GM12878 (cell line): ENCODE data around the gene SPATA3. TPM values are rescaled to one million over a fixed set of nuclear protein-coding genes. Genes with fewer than 3 reads are reported as not detected.
A peak's percentile ranks its signal among the peaks of the same experiment; 100 is the strongest.

Experiments used
- CBX3 ChIP-seq: fragments of 200-600 bp; sonication (generic); IDR thresholded peaks from 2 replicates; pipeline ENCODE4 v1.6.1; 2016; ENCODE audit warnings: low read depth, borderline replicate concordance
- CBX5 ChIP-seq: sonication (generic); IDR thresholded peaks from 2 replicates; pipeline ENCODE4 v1.6.1; 2016; ENCODE audit warnings: low read depth, moderate library complexity, mild to moderate bottlenecking, inconsistent platforms
- CHD2 ChIP-seq: IDR thresholded peaks from 2 replicates; pipeline ENCODE4 v1.6.1; 2011; ENCODE audit warnings: low read depth, low read length, improper control_type of control experiment, borderline replicate concordance
- NFYA ChIP-seq: IDR thresholded peaks from 2 replicates; pipeline ENCODE4 v1.6.1; 2011; ENCODE audit warnings: low read depth, mild to moderate bottlenecking, low read length, improper control_type of control experiment, borderline replicate concordance
- PAX5 ChIP-seq: IDR thresholded peaks from 2 replicates; pipeline ENCODE4 v1.6.1; 2011; ENCODE audit warnings: low read depth, low read length, borderline replicate concordance
- PRDM15 ChIP-seq: fragments of 450-650 bp; formaldehyde crosslinking; IDR thresholded peaks from 2 replicates; pipeline ENCODE4 v1.4.0; 2020; ENCODE audit warnings: mild to moderate bottlenecking, moderate library complexity
- RBBP5 ChIP-seq: fragments of 200-600 bp; sonication (generic); conservative IDR thresholded peaks from 2 replicates; pipeline ENCODE4 v1.6.1; 2016
- RELB ChIP-seq: fragments of 450-650 bp; IDR thresholded peaks from 2 replicates; pipeline ENCODE4 v1.6.1; 2017; ENCODE audit warnings: low read depth, mild to moderate bottlenecking, moderate library complexity
- STAT3 ChIP-seq: IDR thresholded peaks from 2 replicates; pipeline ENCODE4 v1.6.1; 2011; ENCODE audit warnings: low read depth, low read length, improper control_type of control experiment
- ZNF217 ChIP-seq: fragments of 450-650 bp; IDR thresholded peaks from 2 replicates; pipeline ENCODE4 v1.6.1; 2017; ENCODE audit warnings: antibody characterized with exemption, mild to moderate bottlenecking
- ZNF592 ChIP-seq: fragments of 450-650 bp; IDR thresholded peaks from 2 replicates; pipeline ENCODE4 v1.6.1; 2017; ENCODE audit warnings: mild to moderate bottlenecking, moderate library complexity
- polyA plus RNA-seq, 11 experiments: library from polyadenylated mRNA; depleted of rRNA in 4 of 11; unstranded in 6 of 11; stranded (reverse) in 5 of 11; fragments of >200 nt; fragmentation: Nextera tagmentation in 4 of 11; fragmentation: Illumina TruSeq in 1 of 11; extraction: Ambion mirVana in 4 of 11; extraction: Trizol in 1 of 11; gene quantifications; 1 replicate in 1 of 11; 2 replicates in 10 of 11; pipeline versions ENCODE4 v1.2.1 to v1.2.3, GENCODE V29; 2011 to 2016; ENCODE audit warnings: inconsistent platforms in 2 of 11, missing spikeins in 2 of 11, low read depth in 1 of 11
- total RNA-seq, 4 experiments: library from RNA; depleted of rRNA in 3 of 4; stranded (reverse); fragments of >200 nt in 3 of 4; fragmentation: Illumina TruSeq in 1 of 4; extraction: Trizol in 1 of 4; gene quantifications; 2 replicates each; pipeline versions ENCODE4 v1.2.1 to v1.2.3, GENCODE V29; 2013 to 2021
- TF ChIP-seq, protein P1 (sequence below): IDR thresholded peaks from 2 replicates; pipeline ENCODE4 v1.6.1; 2011; ENCODE audit warnings: borderline replicate concordance, low read depth, mild to moderate bottlenecking, moderate library complexity, low read length; ENCODE audit not compliant: insufficient read depth, poor library complexity, severe bottlenecking

Gene SPATA3
- total and polyA plus RNA-seq, 10 of the 15 experiments (the other 5 are each of a cell fraction or from before 2014, with no cell fraction given): not detected

GRCh38 chr2:230956827-230957755 lies 38.8 kb upstream of the SPATA3 start (continued):
- peak; percentile 90 for TF ChIP-seq RELB
- no peak for TF ChIP-seq NFYA
- TF ChIP-seq PRDM15 (CRISPR knock-in tag): no peak
- no peak for TF ChIP-seq CBX5
- no peak; the same call in 1 of the 2 replicates for TF ChIP-seq ZNF217
- no peak for TF ChIP-seq CBX3
- TF ChIP-seq, protein P1, sequence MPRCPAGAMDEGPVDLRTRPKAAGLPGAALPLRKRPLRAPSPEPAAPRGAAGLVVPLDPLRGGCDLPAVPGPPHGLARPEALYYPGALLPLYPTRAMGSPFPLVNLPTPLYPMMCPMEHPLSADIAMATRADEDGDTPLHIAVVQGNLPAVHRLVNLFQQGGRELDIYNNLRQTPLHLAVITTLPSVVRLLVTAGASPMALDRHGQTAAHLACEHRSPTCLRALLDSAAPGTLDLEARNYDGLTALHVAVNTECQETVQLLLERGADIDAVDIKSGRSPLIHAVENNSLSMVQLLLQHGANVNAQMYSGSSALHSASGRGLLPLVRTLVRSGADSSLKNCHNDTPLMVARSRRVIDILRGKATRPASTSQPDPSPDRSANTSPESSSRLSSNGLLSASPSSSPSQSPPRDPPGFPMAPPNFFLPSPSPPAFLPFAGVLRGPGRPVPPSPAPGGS: peak; percentile 76
- TF ChIP-seq STAT3: no peak
- TF ChIP-seq PAX5: peak; percentile 79
- peak; percentile 65; the same call in 1 of the 2 replicates for TF ChIP-seq CHD2
- no peak for TF ChIP-seq ZNF592
- peak; percentile 75; the same call in 1 of the 2 replicates for TF ChIP-seq RBBP5
